ENCODE measurements around the gene ACO2. TPM values are rescaled to one million over a fixed set of nuclear protein-coding genes. Genes with fewer than 3 reads are reported as not detected.
"Not testable (repeated sequence)": the region's sequence is repeated elsewhere in the genome, so short reads cannot be mapped to it uniquely, and the experiment has no call there.

Gene ACO2
- total RNA-seq, 1 donor from 2014 or later = 62.4 TPM

DNA sequence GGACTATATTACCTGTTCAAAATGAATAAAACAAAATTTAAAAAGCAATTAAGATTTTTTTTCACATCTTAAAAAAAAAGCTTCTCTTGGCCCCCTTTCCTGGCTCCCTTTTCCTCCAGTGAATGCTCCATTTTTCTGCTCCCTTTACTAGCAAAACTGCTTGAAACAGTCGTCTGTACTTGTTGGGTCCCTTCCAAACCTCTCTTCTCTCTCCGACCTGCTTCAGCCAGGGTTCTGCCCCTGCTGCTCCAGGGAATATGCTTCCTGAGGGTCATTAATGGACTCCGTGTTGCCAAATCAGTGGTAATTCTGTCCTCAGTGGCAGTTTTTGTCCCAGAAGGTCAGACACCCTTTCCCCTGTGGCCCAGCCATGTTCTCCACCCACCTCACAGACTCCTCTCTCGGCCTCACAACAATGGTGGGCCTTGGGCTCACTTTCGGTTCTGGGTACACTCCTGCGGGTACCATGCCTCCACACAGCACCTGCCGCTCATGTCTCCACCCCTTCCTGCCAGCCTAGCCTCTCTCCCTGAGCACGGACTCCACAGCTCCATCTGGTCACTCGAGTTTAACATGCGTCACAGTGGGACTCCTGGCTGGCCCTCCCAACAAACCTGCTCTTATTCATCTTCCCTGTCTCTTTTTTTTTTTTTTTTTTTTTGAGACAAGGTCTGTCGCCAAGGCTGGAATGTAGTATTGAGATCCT, 83.1 kb downstream of the ACO2 start:
- no peak overlapping the region for H3K4me3 Mint-ChIP-seq (ENCODE audit: unreplicated experiment)
- H3K27ac Mint-ChIP-seq (ENCODE audit: unreplicated experiment) = no peak overlapping the region
- no peak for TF ChIP-seq CTCF (IDR thresholded peaks at IDR 0.05)
- no peaks in the 10 kb centered on the region for H3K36me3 Mint-ChIP-seq (ENCODE audit: low read depth)
- DNase-seq (ENCODE audit: low spot score) = no peak
- H3K27me3 Mint-ChIP-seq (ENCODE audit: low read depth) = no peaks in the 10 kb centered on the region
- H3K9me3 Mint-ChIP-seq (ENCODE audit: low read depth) = no peaks in the 10 kb centered on the region
- peaks cover 17% of the 10 kb centered on the region for H3K4me1 Mint-ChIP-seq (ENCODE audit: low read depth)

DNA sequence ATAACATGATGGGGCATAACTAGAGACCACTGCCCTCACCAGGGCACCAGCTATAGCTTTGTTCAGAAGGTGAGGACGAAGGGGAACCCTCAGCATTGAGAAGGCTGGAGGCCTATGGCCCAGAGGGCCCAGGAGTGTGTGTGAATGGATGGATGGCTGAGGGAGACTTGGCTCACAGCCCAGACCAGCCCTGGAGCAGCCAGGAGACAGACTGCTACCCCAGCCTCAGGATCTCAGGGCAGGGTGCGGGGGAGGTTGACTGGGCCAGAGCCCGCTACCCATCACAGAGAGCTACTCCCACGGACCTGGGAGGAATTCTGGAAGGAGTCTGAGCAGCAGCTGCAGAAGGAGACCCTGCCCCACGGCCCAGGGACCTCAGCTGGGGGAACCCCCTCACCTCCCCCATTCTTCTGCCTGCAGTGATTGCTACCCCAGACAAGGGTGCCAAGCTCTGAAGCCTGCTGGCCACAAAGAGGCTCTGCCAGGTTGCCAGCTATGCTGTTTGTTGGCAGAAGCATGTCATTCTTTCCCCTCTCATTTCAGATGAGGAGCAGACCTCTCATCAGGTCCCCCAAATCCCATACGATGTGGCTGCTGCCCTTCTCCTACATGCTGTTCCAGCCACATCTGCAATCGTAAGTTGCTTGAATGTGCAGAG, 86.5 kb downstream of the ACO2 start:
- H3K4me1 Mint-ChIP-seq (ENCODE audit: low read depth) = peaks cover 34% of the 10 kb centered on the region
- TF ChIP-seq CTCF (IDR thresholded peaks at IDR 0.05) = no peak
- no peaks in the 10 kb centered on the region for H3K9me3 Mint-ChIP-seq (ENCODE audit: low read depth)
- no peak overlapping the region for H3K4me3 Mint-ChIP-seq (ENCODE audit: unreplicated experiment)
- H3K36me3 Mint-ChIP-seq (ENCODE audit: low read depth) = no peaks in the 10 kb centered on the region
- no peak for DNase-seq (ENCODE audit: low spot score)
- H3K27me3 Mint-ChIP-seq (ENCODE audit: low read depth) = no peaks in the 10 kb centered on the region
- H3K27ac Mint-ChIP-seq (ENCODE audit: unreplicated experiment) = no peak overlapping the region

DNA sequence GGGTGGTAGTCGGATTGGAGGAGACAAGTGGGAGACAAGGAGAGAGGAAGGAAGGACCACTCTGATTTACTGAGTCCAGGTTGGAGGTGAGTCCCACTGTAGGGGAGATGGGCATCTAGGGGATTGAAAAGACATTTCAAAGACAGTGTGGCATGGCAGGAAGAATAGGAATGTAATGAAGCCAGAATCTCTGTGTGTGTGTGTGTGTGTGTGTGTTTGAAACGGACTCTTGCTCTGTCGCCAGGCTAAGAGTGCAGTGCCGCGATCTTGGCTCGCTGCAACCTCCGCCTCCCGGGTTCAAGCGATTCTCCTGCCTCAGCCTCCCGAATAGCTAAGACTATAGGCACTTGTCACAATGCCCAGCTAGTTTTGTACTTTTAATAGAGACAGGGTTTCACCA, 87.6 kb downstream of the ACO2 start:
- no peaks in the 10 kb centered on the region for H3K27me3 Mint-ChIP-seq (ENCODE audit: low read depth)
- no peak overlapping the region for H3K4me3 Mint-ChIP-seq (ENCODE audit: unreplicated experiment)
- no peaks in the 10 kb centered on the region for H3K36me3 Mint-ChIP-seq (ENCODE audit: low read depth)
- DNase-seq (ENCODE audit: low spot score) = no peak
- H3K27ac Mint-ChIP-seq (ENCODE audit: unreplicated experiment) = peak overlapping the region; percentile 85
- no peak for TF ChIP-seq CTCF (IDR thresholded peaks at IDR 0.05)
- peaks cover 45% of the 10 kb centered on the region for H3K4me1 Mint-ChIP-seq (ENCODE audit: low read depth)
- H3K9me3 Mint-ChIP-seq (ENCODE audit: low read depth) = no peaks in the 10 kb centered on the region

- H3K27ac Mint-ChIP-seq (ENCODE audit: unreplicated experiment) = peak overlapping the region; percentile 85
- H3K4me3 Mint-ChIP-seq (ENCODE audit: unreplicated experiment) = no peak overlapping the region
- no peak for DNase-seq (ENCODE audit: low spot score)
- H3K27me3 Mint-ChIP-seq (ENCODE audit: low read depth) = no peaks in the 10 kb centered on the region
- no peak for TF ChIP-seq CTCF (IDR thresholded peaks at IDR 0.05)
- H3K9me3 Mint-ChIP-seq (ENCODE audit: low read depth) = no peaks in the 10 kb centered on the region
- H3K36me3 Mint-ChIP-seq (ENCODE audit: low read depth) = no peaks in the 10 kb centered on the region
- peaks cover 56% of the 10 kb centered on the region for H3K4me1 Mint-ChIP-seq (ENCODE audit: low read depth)
Observed at GRCh38 chr22:41557401-41558240, 88.7 kb downstream of the ACO2 start.

DNA sequence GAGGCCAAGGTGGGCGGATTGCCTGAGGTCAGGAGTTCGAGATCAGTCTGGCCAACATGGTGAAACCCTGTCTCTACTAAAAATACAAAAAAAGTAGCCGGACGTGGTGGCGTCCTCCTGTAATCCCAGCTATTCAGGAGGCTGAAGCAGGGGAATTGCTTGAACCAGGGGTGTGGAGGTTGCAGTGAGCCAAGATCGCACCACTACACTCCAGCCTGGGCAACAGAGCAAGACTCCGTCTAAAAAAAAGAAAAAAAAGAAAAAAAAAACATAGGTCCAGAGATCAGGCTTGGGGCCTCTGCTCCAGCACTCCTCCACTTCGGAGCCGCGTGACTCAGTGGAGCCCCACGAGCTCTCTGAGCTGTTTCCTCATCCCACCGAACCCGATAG, 89.3 kb downstream of the ACO2 start:
- not testable (repeated sequence) for DNase-seq (ENCODE audit: low spot score); H3K27ac Mint-ChIP-seq (ENCODE audit: unreplicated experiment)

More for the DNA sequence above, 89.3 kb downstream of the ACO2 start:
- H3K9me3 Mint-ChIP-seq (ENCODE audit: low read depth); H3K36me3 Mint-ChIP-seq (ENCODE audit: low read depth); H3K4me3 Mint-ChIP-seq (ENCODE audit: unreplicated experiment); H3K27me3 Mint-ChIP-seq (ENCODE audit: low read depth): not testable (repeated sequence)
- peaks cover 62% of the 10 kb centered on the region for H3K4me1 Mint-ChIP-seq (ENCODE audit: low read depth)

All from chondrocyte (in vitro differentiated cells).